Activated T-helper 2 cell treated with anti-CD3 and anti-CD28 coated beads, Interferon-gamma antibody, Interleukin-2, Interleukin-4, amounts not matched to agents 10 μg/mL and 5 μg/mL and 100 μg/mL, durations not matched to agents 14 hours and 24 hours and 36 hours (primary cell): Measurements from ENCODE around the gene PCDHA8. TPM values are rescaled to one million over a fixed set of nuclear protein-coding genes. Genes with fewer than 3 reads are reported as not detected.
"Not testable (repeated sequence)": the region's sequence is repeated elsewhere in the genome, so short reads cannot be mapped to it uniquely, and the experiment has no call there.

ENCODE experiments used
- DNase-seq: peaks from one replicate; pipeline ENCODE4 v3.0.0; 2021; ENCODE audit warnings: low spot score
- H3K27ac Mint-ChIP-seq: one replicate; pipeline ENCODE4 v1.8.0; 2021; ENCODE audit warnings: mixed read lengths
- H3K27me3 Mint-ChIP-seq: one replicate; pipeline ENCODE4 v1.8.0; 2021; ENCODE audit warnings: low read depth, mixed read lengths
- H3K36me3 Mint-ChIP-seq: one replicate; pipeline ENCODE4 v1.8.0; 2021; ENCODE audit warnings: low read depth, mixed read lengths
- H3K4me1 Mint-ChIP-seq: one replicate; pipeline ENCODE4 v1.8.0; 2021; ENCODE audit warnings: low read depth, mixed read lengths
- H3K4me3 Mint-ChIP-seq: one replicate; pipeline ENCODE4 v1.8.0; 2021; ENCODE audit warnings: low read depth, mild to moderate bottlenecking, moderate library complexity, mixed read lengths
- H3K9me3 Mint-ChIP-seq: one replicate; pipeline ENCODE4 v1.8.0; 2021; ENCODE audit warnings: mixed read lengths
- intact Hi-C: fragments of 100-400 bp; cut with micrococcal nuclease; formaldehyde crosslinking; loops from one replicate; pipeline ENCODE4 v1.15.1; 2023
- total RNA-seq: library from RNA; stranded (reverse); gene quantifications from 2 replicates; pipeline ENCODE4 v1.2.3, GENCODE V29; 2022

Gene PCDHA8
- total RNA-seq, 1 donor from 2014 or later: not detected

GRCh38 chr5:140808889-140809291, 32.1 kb upstream of the PCDHA8 start:
- Mint-ChIP-seq H3K36me3 (no peaks in the 10 kb centered on the region), H3K4me1 (no peaks in the 10 kb centered on the region), H3K27me3 (no peaks in the 10 kb centered on the region), H3K27ac (no peak overlapping the region), H3K4me3 (no peak overlapping the region), H3K9me3 (peaks cover 38% of the 10 kb centered on the region)
- DNase-seq: no peak
- intact Hi-C loops: no loop called here

- Mint-ChIP-seq H3K27me3 (no peaks in the 10 kb centered on the region), H3K27ac (no peak within 1 kb of the TSS), H3K4me3 (no peak within 1 kb of the TSS), H3K4me1 (no peaks in the 10 kb centered on the region), H3K36me3 (no peaks in the 10 kb centered on the region), H3K9me3 (peaks cover 20% of the 10 kb centered on the region)
- intact Hi-C loops: no loop called here
- DNase-seq: no peak
These were observed 19.4 kb upstream of the PCDHA8 start, which contains the start of gene PCDHA5 for GRCh38 chr5:140821375-140822280. Gene PCDHA5, plus strand, starts transcription at chr5:140821613.

- Mint-ChIP-seq H3K36me3 (no peaks in the 10 kb centered on the region), H3K27me3 (no peaks in the 10 kb centered on the region), H3K9me3 (peaks cover 26% of the 10 kb centered on the region), H3K4me1 (no peaks in the 10 kb centered on the region), H3K4me3 (no peak overlapping the region), H3K27ac (no peak overlapping the region)
- intact Hi-C loops: no loop called here
- DNase-seq: no peak
These were observed 18.7 kb upstream of the PCDHA8 start for GRCh38 chr5:140822281-140822629.

- H3K9me3 Mint-ChIP-seq: peaks cover 26% of the 10 kb centered on the region
- DNase-seq, H3K27me3 Mint-ChIP-seq, H3K4me3 Mint-ChIP-seq, H3K4me1 Mint-ChIP-seq, H3K27ac Mint-ChIP-seq, H3K36me3 Mint-ChIP-seq, intact Hi-C loops: not testable (repeated sequence)
These were observed 18.0 kb upstream of the PCDHA8 start for GRCh38 chr5:140822969-140823368.

- H3K27me3 Mint-ChIP-seq: no peaks in the 10 kb centered on the region
- H3K4me3 Mint-ChIP-seq: no peak overlapping the region
- H3K36me3 Mint-ChIP-seq: no peaks in the 10 kb centered on the region
- H3K4me1 Mint-ChIP-seq: no peaks in the 10 kb centered on the region
- H3K9me3 Mint-ChIP-seq: peaks cover 30% of the 10 kb centered on the region
- DNase-seq: no peak
- no peak overlapping the region for H3K27ac Mint-ChIP-seq
- intact Hi-C loops: no loop called here
These were observed 17.5 kb upstream of the PCDHA8 start for GRCh38 chr5:140823475-140823874.

- Mint-ChIP-seq H3K4me3 (no peak within 1 kb of the TSS), H3K27ac (no peak within 1 kb of the TSS), H3K9me3 (peaks cover 38% of the 10 kb centered on the region), H3K27me3 (no peaks in the 10 kb centered on the region), H3K36me3 (no peaks in the 10 kb centered on the region), H3K4me1 (no peaks in the 10 kb centered on the region)
- DNase-seq: no peak
- intact Hi-C loops: no loop called here
These were observed 13.2 kb upstream of the PCDHA8 start, which contains the start of gene PCDHA6 for GRCh38 chr5:140827704-140828361. Gene PCDHA6, plus strand, starts transcription at chr5:140827960. Its CDS starts 132 bp downstream, at chr5:140828092.

GRCh38 chr5:140828362-140828737, 12.6 kb upstream of the PCDHA8 start:
- DNase-seq: no peak
- H3K4me3 Mint-ChIP-seq: no peak overlapping the region
- H3K27ac Mint-ChIP-seq: no peak overlapping the region
- H3K27me3 Mint-ChIP-seq: no peaks in the 10 kb centered on the region
- peaks cover 41% of the 10 kb centered on the region for H3K9me3 Mint-ChIP-seq
- no peaks in the 10 kb centered on the region for H3K4me1 Mint-ChIP-seq
- intact Hi-C loops: no loop called here
- H3K36me3 Mint-ChIP-seq: no peaks in the 10 kb centered on the region

- H3K27me3 Mint-ChIP-seq, DNase-seq, H3K4me1 Mint-ChIP-seq, intact Hi-C loops, H3K36me3 Mint-ChIP-seq, H3K4me3 Mint-ChIP-seq, H3K27ac Mint-ChIP-seq: not testable (repeated sequence)
- peaks cover 48% of the 10 kb centered on the region for H3K9me3 Mint-ChIP-seq
These were observed 11.2 kb upstream of the PCDHA8 start for GRCh38 chr5:140829511-140830501.

GRCh38 chr5:140833993-140834392, 7.0 kb upstream of the PCDHA8 start, which contains the start of gene PCDHA7:
Gene PCDHA7, plus strand, starts transcription at chr5:140834269. Its CDS starts 115 bp downstream, at chr5:140834384.
- H3K4me3 Mint-ChIP-seq: no peak within 1 kb of the TSS
- no peak within 1 kb of the TSS for H3K27ac Mint-ChIP-seq
- DNase-seq: no peak
- no peaks in the 10 kb centered on the region for H3K4me1 Mint-ChIP-seq
- no peaks in the 10 kb centered on the region for H3K36me3 Mint-ChIP-seq
- peaks cover 34% of the 10 kb centered on the region for H3K9me3 Mint-ChIP-seq
- H3K27me3 Mint-ChIP-seq: no peaks in the 10 kb centered on the region
- intact Hi-C loops: no loop called here

GRCh38 chr5:140834439-140835008, 6.5 kb upstream of the PCDHA8 start:
- intact Hi-C loops, H3K36me3 Mint-ChIP-seq, H3K4me3 Mint-ChIP-seq, H3K27ac Mint-ChIP-seq, H3K27me3 Mint-ChIP-seq, H3K4me1 Mint-ChIP-seq, DNase-seq: not testable (repeated sequence)
- peaks cover 32% of the 10 kb centered on the region for H3K9me3 Mint-ChIP-seq

GRCh38 chr5:140835622-140836510, 5.1 kb upstream of the PCDHA8 start:
- intact Hi-C loops: no loop called here

More at GRCh38 chr5:140835622-140836510, 5.1 kb upstream of the PCDHA8 start:
- no peaks in the 10 kb centered on the region for H3K27me3 Mint-ChIP-seq
- no peak overlapping the region for H3K27ac Mint-ChIP-seq
- no peak for DNase-seq
- H3K4me3 Mint-ChIP-seq: no peak overlapping the region
- H3K4me1 Mint-ChIP-seq: no peaks in the 10 kb centered on the region
- no peaks in the 10 kb centered on the region for H3K36me3 Mint-ChIP-seq
- H3K9me3 Mint-ChIP-seq: peaks cover 35% of the 10 kb centered on the region
